ENCODE data around the gene AKR1D1.

The AKR1D1 gene

GRCh38 chr7:138065827-138066226 is 10.4 kb upstream of the AKR1D1 start:
- no peak for DNase-seq
- no peak for ATAC-seq (ENCODE audit: insufficient read depth, low read depth)
- Histone ChIP-seq H3K9me3 (ENCODE audit: insufficient read depth, low read length, severe bottlenecking) (no peaks in the 10 kb centered on the region), H3K4me1 (ENCODE audit: insufficient read depth, low read length) (no peaks in the 10 kb centered on the region), H3K27me3 (ENCODE audit: insufficient read depth, low read length, poor library complexity) (no peaks in the 10 kb centered on the region), H2AFZ (ENCODE audit: low read depth, low read length) (no peak overlapping the region), H3K79me2 (ENCODE audit: insufficient read depth, low read length) (no peaks in the 10 kb centered on the region), H4K20me1 (ENCODE audit: insufficient read depth, low read length) (no peaks in the 10 kb centered on the region), H3K36me3 (ENCODE audit: insufficient read depth, low read length) (no peaks in the 10 kb centered on the region), H3K4me2 (ENCODE audit: insufficient read depth, low read length) (no peak overlapping the region), H3K9ac (ENCODE audit: low read depth, low read length) (no peak overlapping the region), H3K4me3 (ENCODE audit: low read depth in 1 of 2, low read length in 2 of 2) (no peak overlapping the region), H3K27ac (ENCODE audit: low read length) (no peak overlapping the region)
- TF ChIP-seq EZH2 (IDR thresholded peaks at IDR 0.05; ENCODE audit: borderline replicate concordance, low read depth, low read length, severe bottlenecking) (no peak), CTCF (IDR thresholded peaks at IDR 0.05; ENCODE audit: borderline replicate concordance, extremely low read depth, low read length, poor library complexity, severe bottlenecking) (no peak)

- Histone ChIP-seq H3K36me3 (ENCODE audit: insufficient read depth, low read length) (no peaks in the 10 kb centered on the region), H3K9me3 (ENCODE audit: insufficient read depth, low read length, severe bottlenecking) (no peaks in the 10 kb centered on the region), H3K79me2 (ENCODE audit: insufficient read depth, low read length) (no peaks in the 10 kb centered on the region), H3K4me1 (ENCODE audit: insufficient read depth, low read length) (no peaks in the 10 kb centered on the region), H3K4me2 (ENCODE audit: insufficient read depth, low read length) (no peak overlapping the region), H3K9ac (ENCODE audit: low read depth, low read length) (no peak overlapping the region), H4K20me1 (ENCODE audit: insufficient read depth, low read length) (no peaks in the 10 kb centered on the region), H3K27ac (ENCODE audit: low read length) (no peak overlapping the region), H2AFZ (ENCODE audit: low read depth, low read length) (no peak overlapping the region), H3K27me3 (ENCODE audit: insufficient read depth, low read length, poor library complexity) (no peaks in the 10 kb centered on the region), H3K4me3 (ENCODE audit: low read depth in 1 of 2, low read length in 2 of 2) (no peak overlapping the region)
- TF ChIP-seq CTCF (IDR thresholded peaks at IDR 0.05; ENCODE audit: borderline replicate concordance, extremely low read depth, low read length, poor library complexity, severe bottlenecking) = no peak
- TF ChIP-seq EZH2 (IDR thresholded peaks at IDR 0.05; ENCODE audit: borderline replicate concordance, low read depth, low read length, severe bottlenecking) = no peak
- ATAC-seq (ENCODE audit: insufficient read depth, low read depth) = no peak
- DNase-seq = no peak
These were observed 9.3 kb upstream of the AKR1D1 start for GRCh38 chr7:138066954-138067394.

GRCh38 chr7:138067774-138068173 is 8.5 kb upstream of the AKR1D1 start:
- DNase-seq = no peak
- Histone ChIP-seq H3K4me3 (ENCODE audit: low read depth in 1 of 2, low read length in 2 of 2) (no peak overlapping the region), H3K4me1 (ENCODE audit: insufficient read depth, low read length) (no peaks in the 10 kb centered on the region), H3K36me3 (ENCODE audit: insufficient read depth, low read length) (no peaks in the 10 kb centered on the region), H3K4me2 (ENCODE audit: insufficient read depth, low read length) (no peak overlapping the region), H3K9ac (ENCODE audit: low read depth, low read length) (no peak overlapping the region), H2AFZ (ENCODE audit: low read depth, low read length) (no peak overlapping the region), H3K79me2 (ENCODE audit: insufficient read depth, low read length) (no peaks in the 10 kb centered on the region), H4K20me1 (ENCODE audit: insufficient read depth, low read length) (no peaks in the 10 kb centered on the region), H3K9me3 (ENCODE audit: insufficient read depth, low read length, severe bottlenecking) (no peaks in the 10 kb centered on the region), H3K27me3 (ENCODE audit: insufficient read depth, low read length, poor library complexity) (no peaks in the 10 kb centered on the region), H3K27ac (ENCODE audit: low read length) (no peak overlapping the region)
- no peak for ATAC-seq (ENCODE audit: insufficient read depth, low read depth)
- no peak for TF ChIP-seq CTCF (IDR thresholded peaks at IDR 0.05; ENCODE audit: borderline replicate concordance, extremely low read depth, low read length, poor library complexity, severe bottlenecking)

GRCh38 chr7:138070908-138071307 is 5.4 kb upstream of the AKR1D1 start:
- H3K4me3 ChIP-seq (ENCODE audit: low read depth in 1 of 2, low read length in 2 of 2) = no peak overlapping the region
- H3K4me2 ChIP-seq (ENCODE audit: insufficient read depth, low read length) = no peak overlapping the region
- H2AFZ ChIP-seq (ENCODE audit: low read depth, low read length) = no peak overlapping the region
- no peak overlapping the region for H3K9ac ChIP-seq (ENCODE audit: low read depth, low read length)
- no peaks in the 10 kb centered on the region for H3K4me1 ChIP-seq (ENCODE audit: insufficient read depth, low read length)
- no peaks in the 10 kb centered on the region for H3K27me3 ChIP-seq (ENCODE audit: insufficient read depth, low read length, poor library complexity)
- no peaks in the 10 kb centered on the region for H3K79me2 ChIP-seq (ENCODE audit: insufficient read depth, low read length)
- H3K36me3 ChIP-seq (ENCODE audit: insufficient read depth, low read length) = no peaks in the 10 kb centered on the region
- no peak for ATAC-seq (ENCODE audit: insufficient read depth, low read depth)
- DNase-seq = no peak
- no peak overlapping the region for H3K27ac ChIP-seq (ENCODE audit: low read length)
- H3K9me3 ChIP-seq (ENCODE audit: insufficient read depth, low read length, severe bottlenecking) = no peaks in the 10 kb centered on the region
- no peaks in the 10 kb centered on the region for H4K20me1 ChIP-seq (ENCODE audit: insufficient read depth, low read length)
- TF ChIP-seq EZH2 (IDR thresholded peaks at IDR 0.05; ENCODE audit: borderline replicate concordance, low read depth, low read length, severe bottlenecking) (no peak), CTCF (IDR thresholded peaks at IDR 0.05; ENCODE audit: borderline replicate concordance, extremely low read depth, low read length, poor library complexity, severe bottlenecking) (no peak)

Measured in DND-41 (cell line).